Stimulated activated CD4-positive, alpha-beta T cell treated with anti-CD3 and anti-CD28 coated beads, Interleukin-2, amount 100 ng/mL, for 48 hours (primary cell): ENCODE results near the gene MEF2B.
"Not testable (repeated sequence)": the region's sequence is repeated elsewhere in the genome, so short reads cannot be mapped to it uniquely, and the experiment has no call there.

ENCODE experiments used
- DNase-seq, 2 donors: peaks; one replicate each; pipeline ENCODE4 v3.0.0-alpha.2; 2020

MEF2B gene

GRCh38 chr19:19192910-19193423 lies 22.9 kb upstream of the MEF2B start:
- DNase-seq = no peak

DNA sequence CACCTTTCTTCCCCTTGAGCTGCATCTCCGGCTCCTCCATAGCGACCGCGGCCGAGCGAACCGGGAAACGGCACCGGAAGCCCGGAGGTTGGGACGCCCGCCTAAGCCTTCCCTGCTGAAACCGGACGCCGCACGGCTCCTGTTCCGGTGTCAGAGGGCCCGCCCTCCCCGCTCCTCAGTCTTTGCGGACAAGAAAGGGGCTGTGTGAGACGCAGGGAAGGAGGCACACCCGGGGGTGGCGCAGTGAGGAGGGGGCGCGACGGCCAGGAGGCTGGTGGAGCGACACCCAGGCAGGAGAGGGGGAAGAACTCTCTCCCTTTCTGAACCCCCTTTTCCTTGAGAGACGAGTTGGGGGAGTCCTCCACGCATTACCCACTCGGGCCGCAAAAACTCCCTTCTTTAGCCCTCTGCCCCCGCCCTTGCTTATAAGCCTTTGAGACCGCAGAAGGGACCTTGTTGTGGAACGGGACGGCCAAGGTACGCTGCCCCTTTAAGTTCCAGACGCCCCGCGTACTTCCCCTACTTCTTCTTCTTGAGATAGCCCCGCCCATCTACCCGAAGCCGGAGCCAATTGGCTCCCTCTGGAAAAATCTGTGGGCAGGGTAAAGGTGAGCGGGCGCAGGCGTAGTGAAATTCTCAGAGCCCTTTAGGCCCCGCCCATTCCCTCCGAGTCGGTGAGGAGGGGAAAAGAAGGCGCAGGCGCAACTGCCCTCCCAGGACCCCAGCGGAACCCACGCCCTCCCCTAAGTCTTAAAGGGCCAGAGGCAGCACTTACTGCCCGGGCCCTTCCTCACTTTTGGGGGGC lies 22.2 kb upstream of the MEF2B start, which contains the start of the genes BORCS8 and RFXANK:
Gene BORCS8, minus strand, starts transcription at position 75 of the 805 bp plus-strand sequence. Its CDS starts 35 bp downstream, at position 40.
Gene RFXANK, plus strand, starts transcription at position 181 of the 805 bp plus-strand sequence. CDS start 1,689 bp downstream, outside the sequence.
- DNase-seq = peak; percentile 96 to 97

GRCh38 chr19:19191768-19192077 lies 21.7 kb upstream of the MEF2B start:
- no peak for DNase-seq

DNA sequence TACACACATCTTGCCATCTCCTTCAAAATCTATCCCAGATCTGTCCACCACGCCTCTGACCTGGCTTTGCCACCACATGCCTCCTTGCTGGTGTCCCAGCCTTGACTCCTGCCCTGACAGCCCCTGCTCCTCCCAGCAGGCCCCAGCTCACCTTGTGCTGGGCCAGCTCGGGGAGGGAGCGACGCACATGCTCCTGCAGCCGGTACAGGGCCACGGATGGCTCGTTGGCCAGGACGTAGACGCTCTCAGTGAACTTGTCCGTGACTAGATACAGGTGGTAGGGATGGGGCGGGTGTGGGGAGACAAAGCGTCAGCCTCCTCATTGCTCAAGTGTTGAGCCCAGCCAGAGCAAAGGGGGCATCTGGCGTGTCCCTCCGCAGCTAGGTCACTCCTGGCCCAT lies 16.7 kb upstream of the MEF2B start:
- no peak for DNase-seq

- DNase-seq = peak; percentile 66 to 68
Measured at GRCh38 chr19:19185853-19186740, 16.0 kb upstream of the MEF2B start.

DNA sequence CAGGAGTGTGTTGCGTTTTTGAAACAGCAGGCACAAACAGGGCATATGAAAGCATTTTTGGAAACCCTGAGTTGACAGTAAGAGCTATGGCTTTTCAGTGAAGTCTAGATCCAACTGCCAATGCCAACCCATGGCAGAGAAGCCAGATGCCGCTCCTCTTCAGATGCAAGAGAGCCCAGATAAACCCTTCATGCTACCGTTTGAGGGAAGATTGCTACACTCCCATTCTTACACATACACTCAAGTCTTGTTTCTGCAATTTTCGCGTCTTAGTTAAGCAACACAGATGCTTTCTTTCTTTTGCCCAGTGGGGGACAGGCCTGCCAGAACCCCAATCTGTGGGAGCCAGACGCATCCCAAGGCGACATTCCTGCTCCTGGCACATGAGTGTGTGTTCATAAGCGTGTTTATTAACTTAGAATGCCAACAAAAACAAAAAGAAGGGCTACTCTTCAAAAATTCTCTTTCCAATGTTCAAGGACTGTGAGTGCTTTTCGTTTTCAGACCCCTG lies 11.5 kb upstream of the MEF2B start:
- no peak for DNase-seq

- no peak for DNase-seq
Measured at GRCh38 chr19:19179548-19180441, 9.7 kb upstream of the MEF2B start.

GRCh38 chr19:19176950-19177349 lies 6.9 kb upstream of the MEF2B start:
- no peak for DNase-seq

DNA sequence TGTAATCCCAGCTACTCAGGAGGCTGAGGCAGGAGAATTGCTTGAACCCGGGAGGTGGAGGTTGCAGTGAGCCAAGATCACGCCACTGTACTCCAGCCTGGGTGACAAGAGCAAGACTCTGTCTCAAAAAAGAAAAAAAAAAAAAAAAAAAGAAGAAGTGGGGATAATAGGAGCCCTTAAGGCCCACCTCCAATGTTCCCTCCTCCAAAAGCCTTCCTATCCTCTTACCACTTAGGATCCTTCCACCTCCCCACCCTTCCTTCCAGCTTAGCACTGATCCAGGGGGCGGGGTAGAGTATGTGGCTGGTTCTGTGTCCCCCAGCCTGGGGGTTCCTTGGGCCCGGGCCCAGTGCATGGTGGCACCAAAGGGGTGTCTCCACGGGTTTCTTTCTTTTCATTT lies 3.2 kb upstream of the MEF2B start:
- not testable (repeated sequence) for DNase-seq

GRCh38 chr19:19171821-19172532 lies 1.9 kb upstream of the MEF2B start:
- DNase-seq = no peak

GRCh38 chr19:19170873-19171672 lies 1.0 kb upstream of the MEF2B start:
- DNase-seq = no peak

GRCh38 chr19:19169236-19170052 lies 619 bp downstream of the MEF2B start:
- DNase-seq = no peak

DNA sequence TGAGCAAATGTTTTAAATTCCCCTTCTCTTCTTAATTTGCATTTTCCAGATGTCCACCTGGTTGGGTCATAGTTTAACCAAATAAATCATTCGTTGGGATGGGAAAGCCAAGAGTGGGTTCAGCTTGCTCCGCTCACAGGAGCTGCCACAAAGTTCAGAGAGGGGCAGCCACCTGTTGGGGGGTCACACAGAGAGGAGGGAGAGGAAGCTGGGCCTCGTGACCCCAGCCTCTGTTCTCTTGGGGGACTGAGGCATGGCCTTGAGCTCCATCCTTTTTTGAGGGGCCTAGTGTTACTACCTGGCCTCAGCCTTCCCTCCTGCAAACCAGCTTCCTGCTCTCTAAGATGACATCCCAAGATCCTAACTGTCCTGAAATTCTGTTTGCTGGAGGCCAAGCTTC lies 2.5 kb downstream of the MEF2B start:
- DNase-seq = no peak

- DNase-seq = no peak
Measured at GRCh38 chr19:19165396-19165795, 4.7 kb downstream of the MEF2B start.

GRCh38 chr19:19162495-19162894 lies 7.6 kb downstream of the MEF2B start:
- no peak for DNase-seq

DNA sequence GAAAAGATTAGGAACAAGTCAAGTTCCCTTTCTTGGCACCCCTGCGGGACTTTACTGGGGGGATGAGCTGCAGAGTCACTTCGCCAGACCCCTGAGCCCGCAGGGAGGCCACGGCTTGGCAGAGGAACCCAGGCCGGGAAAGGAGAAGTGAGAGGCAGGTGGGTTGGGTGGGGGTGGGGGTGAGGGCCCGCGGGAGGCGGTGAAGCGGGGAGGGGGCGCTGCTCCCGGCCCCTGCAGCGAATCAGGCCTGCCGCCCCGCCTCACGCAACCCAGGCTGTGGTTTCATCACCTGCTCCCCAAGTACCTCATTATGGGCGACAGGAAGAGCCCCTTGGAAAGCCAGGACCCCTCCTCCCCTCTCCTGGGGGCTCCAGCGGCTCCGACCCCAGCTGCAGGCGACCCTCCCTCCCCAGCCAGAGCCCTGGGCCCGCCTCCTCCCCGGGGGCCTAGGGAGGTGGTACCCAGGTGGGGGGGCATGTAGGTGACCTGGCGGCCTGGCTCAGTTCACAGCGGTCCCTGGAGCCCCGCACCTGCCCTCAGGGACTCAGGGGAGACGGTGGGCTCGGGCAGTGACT lies 9.5 kb downstream of the MEF2B start:
- no peak for DNase-seq

- DNase-seq = no peak
Measured at GRCh38 chr19:19159534-19159933, 10.5 kb downstream of the MEF2B start.

GRCh38 chr19:19157808-19158207 lies 12.3 kb downstream of the MEF2B start:
- DNase-seq = no peak

DNA sequence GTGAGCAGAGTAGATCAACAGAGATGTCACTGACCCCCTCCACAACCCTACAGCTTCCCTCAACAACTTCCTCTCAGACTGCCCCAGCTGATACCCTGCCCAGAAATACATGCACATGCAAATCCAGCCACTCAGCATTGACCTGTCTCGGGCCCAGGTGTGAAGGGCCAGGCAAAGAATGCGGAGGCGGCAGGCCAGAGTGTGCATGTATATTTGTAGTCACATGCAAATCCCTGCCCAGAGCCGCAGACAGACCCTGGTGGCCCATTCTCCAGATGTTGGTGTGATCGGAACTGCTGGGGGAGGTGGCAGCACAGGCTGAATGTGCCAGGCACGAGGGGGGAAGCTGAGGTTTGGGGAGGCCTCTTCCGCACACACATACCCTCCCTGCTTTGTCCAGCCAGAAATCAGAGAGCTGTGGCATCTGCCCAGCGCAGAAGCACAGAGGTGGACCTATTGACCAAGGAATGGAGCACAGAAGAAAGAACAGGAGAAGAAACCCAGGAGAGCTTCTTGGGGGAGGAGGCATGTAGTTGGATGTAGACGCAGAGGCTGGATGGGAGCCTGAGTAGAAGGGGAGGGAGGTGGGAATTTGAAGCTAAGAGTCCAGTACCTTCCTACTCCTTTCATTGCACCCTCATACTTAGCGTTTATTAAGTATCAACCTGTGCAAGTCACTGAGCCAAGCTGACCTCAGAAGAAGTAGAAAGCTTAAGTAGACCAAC lies 14.4 kb downstream of the MEF2B start:
- DNase-seq = no peak
